GM19438 (cell line): ENCODE results near the gene CRBN.

Source experiments
- ATAC-seq: cut with Tn5 transposase; IDR thresholded peaks from one replicate; pipeline ENCODE4 v1.9.1; 2021; ENCODE audit warnings: low read depth; ENCODE audit not compliant: unreplicated experiment

The CRBN gene

DNA sequence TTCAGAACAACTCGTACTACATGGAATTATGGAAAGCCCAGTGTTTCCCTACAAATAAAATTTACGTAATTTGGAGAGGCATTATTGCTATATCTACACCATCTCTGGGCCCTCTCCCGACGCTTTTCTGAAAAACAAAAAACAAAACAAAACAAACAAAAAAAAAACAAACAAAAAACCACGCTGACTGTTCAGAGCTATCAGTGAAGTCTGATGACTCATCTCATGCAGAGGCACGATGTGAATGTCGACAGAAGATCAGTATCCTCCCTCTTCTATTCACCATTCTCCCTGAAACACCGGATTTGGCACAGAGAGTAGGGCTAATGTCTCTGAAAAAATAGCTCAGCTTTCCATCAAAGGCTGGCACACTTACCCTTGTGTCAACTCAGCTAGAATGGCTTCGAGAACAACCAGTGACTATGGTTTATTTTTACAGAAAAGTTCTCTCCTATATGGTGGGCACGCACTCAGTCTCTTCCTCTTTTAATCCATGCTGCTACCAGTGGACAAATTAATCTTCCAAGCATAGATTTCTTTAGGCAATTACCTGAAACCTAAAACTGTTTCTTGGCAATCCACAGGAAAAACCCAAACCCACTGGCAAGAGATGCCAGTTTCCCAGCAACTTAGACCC, 1.5 kb downstream of the CRBN start:
- no peak for ATAC-seq

- ATAC-seq, result no peak
Observed at GRCh38 chr3:3172627-3173026, 6.9 kb downstream of the CRBN start.

- no peak for ATAC-seq
Observed at GRCh38 chr3:3170998-3171397, 8.5 kb downstream of the CRBN start.

DNA sequence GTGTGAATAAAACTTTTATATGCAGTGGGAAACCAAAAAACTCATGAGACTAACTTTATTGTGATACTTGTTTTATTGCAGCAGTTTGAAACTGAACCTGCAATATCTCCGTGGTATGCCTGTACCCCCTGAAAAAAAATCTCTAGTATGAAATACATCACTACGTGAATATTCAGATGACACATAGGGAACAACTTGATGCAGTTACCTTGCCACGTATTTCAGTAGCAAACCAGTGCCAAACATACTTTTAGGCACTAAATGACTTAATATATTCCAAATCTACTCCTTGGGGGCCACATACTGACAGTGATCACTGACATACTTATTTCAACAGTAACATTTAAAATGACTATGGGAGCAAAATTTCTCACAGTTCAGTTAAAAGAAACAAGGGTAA, 13.8 kb downstream of the CRBN start:
- no peak for ATAC-seq

DNA sequence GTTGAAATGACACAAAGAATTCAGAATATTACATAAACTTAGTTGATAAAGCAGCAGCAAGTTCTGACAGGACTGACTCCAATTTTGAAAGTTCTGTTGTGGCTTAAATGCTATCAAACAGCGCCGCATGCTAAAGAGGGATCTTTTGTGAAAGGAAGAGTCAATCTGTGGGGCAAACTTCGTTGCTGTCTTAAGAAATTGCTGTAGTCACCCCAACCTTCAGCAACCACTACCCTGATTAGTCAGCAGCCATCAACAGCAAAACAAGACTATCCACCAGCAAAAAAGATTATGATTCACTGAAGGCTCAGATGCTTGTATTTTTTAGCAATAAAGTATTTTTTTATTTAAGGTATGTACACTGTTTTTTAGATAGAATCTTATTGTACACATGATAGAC, 14.2 kb downstream of the CRBN start:
- no peak for ATAC-seq

- ATAC-seq, result no peak
Observed at GRCh38 chr3:3160826-3161225, 18.7 kb downstream of the CRBN start.

DNA sequence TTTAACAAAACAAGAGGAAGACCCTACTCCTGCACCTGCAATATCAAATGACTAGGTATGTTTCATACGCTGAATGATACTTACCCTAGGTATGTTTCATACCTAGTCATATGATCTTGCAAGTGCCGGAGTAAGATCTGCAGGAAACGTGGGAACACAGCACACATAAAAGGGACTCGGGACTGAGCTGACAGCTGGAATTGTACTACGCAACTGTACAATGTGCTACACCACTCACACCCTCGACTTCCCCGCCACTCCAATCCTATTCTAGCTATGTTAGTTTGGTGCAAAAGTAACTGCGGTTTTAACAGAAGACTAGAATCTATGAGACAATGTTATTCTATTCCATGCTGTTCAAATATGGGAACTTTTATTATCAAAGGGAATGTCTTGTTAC, 22.0 kb downstream of the CRBN start:
- ATAC-seq, result no peak

DNA sequence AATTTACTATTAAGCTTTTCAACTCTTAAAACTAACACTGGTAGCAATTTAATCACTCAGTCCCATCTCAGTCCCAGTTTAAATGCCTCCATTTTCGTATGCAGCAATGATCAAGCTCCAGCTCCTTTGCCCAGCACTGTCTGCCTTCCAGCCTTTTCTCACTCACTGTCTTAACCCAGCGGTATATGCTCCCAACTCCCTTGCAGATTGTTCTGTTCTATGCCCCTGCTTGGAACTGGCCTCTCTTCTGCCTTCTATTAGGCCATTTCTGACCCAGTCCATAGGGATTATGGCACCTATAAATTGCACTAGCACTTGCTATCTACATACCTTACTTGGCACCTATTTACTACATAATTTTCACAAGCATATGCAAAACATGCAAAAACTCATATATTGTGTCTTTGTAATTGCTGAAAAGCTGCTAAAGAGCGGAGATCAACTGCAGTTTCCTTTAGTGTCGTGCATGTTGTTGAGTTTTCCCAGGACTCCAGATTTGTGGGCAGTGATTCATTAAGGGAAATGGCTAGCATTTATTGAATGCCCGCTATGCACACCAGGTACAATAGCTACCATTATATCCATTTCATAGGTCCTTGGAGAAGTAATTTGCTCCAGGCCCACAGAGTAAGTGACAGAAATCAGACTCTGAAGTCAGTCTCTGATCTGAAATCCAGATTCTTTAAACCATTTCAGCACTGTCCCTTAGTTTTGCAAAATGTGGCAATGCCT, 24.4 kb downstream of the CRBN start:
- no peak for ATAC-seq

GRCh38 chr3:3151513-3151912, 28.0 kb downstream of the CRBN start:
- ATAC-seq, result no peak

DNA sequence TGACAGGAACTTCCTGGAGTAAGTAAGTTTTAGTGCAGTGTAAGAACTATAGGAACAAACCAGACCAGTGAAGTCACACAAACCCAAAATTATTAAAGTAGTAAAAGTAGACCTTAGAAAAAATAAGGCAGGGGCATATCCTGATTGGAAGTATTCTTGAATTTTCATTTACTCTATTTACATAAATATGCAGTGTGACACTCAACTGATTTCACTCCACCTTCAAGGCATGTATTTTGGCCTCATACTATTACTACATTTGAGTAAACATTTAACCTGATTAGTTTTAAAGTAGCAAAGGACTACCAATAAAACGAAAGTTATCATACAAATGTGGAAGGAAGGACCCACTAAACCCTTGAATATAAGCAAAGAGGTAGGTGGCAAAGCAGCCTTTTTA, 29.9 kb downstream of the CRBN start:
- ATAC-seq, result no peak

- no peak for ATAC-seq
Observed at GRCh38 chr3:3145831-3146230, 33.7 kb downstream of the CRBN start.

DNA sequence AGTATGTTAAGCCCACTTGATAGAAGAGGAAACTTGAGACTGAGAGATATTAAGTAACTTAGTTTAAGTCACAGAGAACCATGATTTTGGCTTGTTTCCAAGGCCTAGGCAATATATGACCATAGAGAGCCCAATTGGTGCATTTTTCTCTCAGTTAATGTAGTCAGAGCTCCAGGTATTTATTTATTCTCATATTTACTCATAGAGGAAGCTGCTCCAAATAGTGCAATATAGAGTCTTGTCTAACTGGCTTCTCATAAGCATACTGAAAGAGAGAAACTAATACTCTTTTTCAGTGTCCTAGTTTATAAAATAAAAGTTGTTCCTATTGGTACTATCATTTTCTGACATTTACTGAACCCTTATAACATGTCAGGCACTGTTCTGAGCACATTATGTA, 37.6 kb downstream of the CRBN start:
- ATAC-seq, result no peak

DNA sequence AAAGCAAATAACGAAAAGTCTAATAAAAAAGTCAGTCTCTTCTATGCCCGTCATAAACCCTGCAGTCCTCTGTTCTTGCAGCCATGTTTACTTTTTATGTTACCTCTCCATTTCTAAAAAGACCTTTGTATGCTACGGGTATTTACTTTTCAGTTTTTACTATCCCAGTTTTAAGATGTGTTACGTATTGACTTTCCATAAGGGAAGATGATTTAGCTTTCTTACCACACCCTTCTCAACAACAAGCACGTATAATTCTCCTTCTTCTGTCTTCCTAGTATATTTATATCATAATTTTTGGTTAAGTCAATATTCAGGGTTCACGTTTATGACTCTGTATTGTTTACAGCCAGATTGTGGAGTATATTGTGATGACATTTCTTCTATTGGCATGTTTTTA, 42.0 kb downstream of the CRBN start:
- no peak for ATAC-seq

DNA sequence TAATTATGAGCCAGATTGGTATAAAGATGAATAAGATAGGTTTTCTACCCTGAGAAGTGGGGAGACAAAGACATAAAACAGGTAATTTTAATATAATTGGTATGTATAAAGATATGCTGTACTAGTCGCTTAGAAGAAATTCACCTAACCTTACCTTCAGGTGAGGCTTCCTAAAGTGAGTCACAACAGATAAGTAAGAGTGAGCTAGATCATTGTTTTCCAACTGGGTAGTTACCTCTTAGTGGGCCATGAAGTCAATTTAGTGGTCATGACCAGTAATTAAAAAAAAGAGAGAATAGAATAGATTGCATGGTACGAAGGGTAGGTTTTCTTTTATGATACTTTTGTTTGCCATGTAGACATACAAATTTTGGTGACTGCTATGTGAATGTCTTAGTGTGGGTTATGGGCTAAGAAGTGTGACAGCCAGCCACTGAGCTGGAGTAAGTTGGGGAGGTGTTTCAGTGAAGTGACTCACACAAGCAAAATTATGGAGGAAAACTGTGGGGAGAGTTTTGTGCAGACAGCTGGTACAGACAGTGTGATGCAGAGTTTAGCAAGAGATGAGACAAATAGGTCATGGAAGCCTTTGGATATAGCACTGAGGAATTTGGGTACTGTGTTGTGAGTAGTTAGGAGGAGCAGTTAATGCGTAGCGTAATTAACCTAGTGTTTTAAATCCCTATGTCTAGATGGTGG, 44.6 kb downstream of the CRBN start:
- ATAC-seq, result no peak

GRCh38 chr3:3133500-3133899, 46.0 kb downstream of the CRBN start:
- ATAC-seq, result no peak

DNA sequence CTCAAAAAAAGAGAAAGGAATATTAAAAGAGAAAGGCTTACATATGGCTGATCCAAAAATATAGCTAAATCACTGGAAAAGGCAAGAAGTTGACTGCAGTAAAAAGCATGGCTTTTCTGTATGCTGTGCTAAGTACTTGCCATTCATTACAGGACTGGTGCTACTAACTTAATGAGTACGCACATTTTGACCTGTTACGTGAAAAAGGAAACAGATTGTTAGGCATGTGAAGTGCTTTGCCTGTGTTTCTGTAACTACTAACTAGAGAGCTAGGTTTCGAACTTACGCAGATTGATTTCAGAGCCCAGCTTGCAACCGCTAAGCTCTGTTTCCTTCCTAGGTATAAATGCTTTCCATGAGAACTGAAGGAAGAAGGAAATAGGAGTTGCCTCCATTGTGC, 49.9 kb downstream of the CRBN start:
- no peak for ATAC-seq

DNA sequence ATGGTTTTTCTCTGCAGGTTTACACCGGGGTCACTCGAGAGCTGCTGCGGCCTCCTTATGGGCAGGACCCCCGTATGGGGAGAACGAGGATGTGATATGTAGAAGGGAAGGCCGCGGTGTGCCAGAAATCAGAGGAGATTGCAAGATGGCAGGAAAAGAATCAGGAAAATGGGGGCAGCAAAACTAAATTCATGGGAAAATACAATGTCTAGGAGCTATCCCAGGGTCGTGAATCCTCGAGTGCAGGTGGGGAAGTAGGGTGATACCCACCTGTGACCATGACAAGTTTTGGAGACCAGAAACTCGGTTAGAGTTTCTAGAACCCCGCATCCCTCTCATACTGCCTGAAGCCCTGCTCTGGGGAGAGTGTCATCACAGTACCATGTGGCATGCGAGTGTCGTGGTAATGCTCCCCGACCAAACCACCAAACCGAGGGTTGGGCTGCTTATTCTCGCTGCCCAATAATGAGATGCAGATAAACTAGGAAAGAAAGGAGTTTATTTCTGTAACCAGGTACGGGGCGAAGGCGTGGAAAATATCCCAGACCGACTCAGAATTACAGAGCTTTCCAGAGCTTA, 52.0 kb downstream of the CRBN start:
- ATAC-seq, result peak; percentile 20

GRCh38 chr3:3126477-3127431, 52.7 kb downstream of the CRBN start, which contains the start of gene TRNT1:
Gene TRNT1 (plus strand): TSS chr3:3126940. CDS start chr3:3129041, 2,101 bp downstream.
- peak; percentile 92 for ATAC-seq

DNA sequence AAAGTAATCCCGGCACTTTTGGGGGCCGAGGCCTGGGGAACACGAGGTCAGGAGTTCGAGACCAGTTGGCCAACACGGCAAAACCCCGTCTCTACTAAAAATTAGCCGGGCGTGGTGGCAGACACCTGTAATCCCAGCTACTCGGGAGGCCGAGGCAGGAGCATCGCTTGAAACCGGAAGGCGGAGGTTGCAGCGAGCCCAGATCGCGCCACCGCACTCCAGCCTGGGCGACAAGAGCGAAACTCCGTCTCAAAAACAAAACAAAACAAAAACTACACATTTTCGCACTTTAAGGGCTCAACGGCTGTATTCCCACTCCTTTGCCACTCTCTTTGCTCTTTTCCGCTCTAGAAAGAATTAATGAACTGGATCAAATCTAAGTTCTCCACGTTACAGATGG, 53.5 kb downstream of the CRBN start:
- no peak for ATAC-seq

GRCh38 chr3:3119393-3119851, 60.1 kb downstream of the CRBN start:
- no peak for ATAC-seq
